GM18868 (cell line): ENCODE measurements around the gene CPEB2.
A peak's percentile ranks its signal among the peaks of the same experiment; 100 is the strongest.

ENCODE experiments used
- ATAC-seq: cut with Tn5 transposase; IDR thresholded peaks from one replicate; pipeline ENCODE4 v1.9.1; 2021; ENCODE audit warnings: mild to moderate bottlenecking, moderate library complexity; ENCODE audit not compliant: unreplicated experiment

Gene CPEB2

DNA sequence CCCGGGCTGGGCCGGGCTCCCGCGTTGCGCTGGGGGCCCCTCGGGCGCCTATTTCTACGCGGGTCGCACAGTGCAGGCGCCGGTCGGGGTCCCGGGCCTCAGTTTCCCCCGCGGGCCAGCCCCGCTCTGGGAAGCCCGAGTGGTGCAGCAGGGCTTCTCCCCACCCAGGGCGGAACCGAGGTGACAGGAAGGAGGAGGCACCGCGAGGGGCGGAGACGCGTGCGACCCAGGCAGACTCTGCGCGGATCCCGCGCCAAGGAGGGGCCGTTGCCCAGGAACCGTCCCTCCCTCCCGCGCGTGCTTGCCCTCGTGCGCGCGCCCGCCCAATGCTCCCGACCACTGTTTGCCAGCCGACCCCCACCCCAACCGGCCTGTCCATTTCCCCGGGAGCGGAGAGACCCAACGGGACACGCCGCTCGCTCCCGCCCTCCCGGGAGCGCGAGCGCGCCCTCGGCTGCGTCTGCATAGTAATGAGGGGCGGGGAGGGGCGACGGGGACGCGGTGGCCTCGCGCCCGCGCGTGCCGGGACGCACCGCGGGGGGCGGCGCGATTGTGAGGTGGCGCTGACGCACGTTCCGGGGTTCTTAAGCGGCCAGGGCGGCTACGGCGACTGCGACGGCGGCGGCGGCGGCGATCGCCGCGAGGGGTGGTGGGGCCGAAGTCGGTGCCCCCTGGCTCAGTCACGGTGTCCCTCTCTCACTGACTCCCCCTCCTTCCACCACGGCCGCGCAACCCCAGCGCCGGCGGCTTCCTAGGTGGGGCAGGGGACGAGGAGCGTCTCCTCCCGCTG, at the start of gene CPEB2:
Gene CPEB2, plus strand, starts transcription at position 613 of the 790 bp plus-strand sequence. CDS start 193 bp downstream, outside the sequence.
- peak; percentile 66 for ATAC-seq

DNA sequence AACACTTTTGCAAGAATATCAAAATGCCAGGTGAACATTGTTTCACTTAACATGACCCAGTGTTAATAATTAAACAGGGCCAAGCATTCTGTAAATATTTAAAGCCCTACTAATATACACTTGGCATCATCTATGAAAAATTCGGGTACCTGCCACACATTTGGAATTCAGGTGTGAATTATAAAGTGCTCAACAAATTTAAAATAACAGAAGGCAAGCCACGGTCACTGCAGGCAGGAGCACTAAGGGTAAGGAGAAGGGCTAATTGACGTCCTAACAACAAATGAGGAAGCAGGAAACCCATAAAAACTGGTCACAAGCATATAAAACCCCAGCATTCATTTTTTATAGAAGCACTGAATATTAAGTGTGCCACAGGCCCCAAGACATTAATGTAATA, 43.8 kb upstream of the CPEB2 start:
- no peak for ATAC-seq

DNA sequence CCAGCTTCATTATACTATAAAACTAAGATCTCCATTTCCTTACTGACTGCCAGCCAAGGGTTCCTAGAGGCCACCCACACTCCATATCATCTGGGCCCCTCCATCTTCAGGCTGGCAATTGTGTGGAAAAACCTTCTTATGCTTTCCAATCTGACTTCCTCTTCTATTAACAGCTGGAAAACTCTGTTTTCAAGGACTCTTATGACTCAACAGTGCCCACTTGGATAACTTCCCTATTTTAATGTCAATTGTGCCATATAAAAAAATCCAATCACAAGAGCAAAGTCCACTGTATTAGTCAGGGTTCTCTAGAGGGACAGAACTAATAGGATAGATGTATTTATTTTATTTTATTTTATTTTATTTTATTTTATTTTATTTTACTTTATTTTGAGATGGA, 41.0 kb upstream of the CPEB2 start:
- ATAC-seq = no peak

DNA sequence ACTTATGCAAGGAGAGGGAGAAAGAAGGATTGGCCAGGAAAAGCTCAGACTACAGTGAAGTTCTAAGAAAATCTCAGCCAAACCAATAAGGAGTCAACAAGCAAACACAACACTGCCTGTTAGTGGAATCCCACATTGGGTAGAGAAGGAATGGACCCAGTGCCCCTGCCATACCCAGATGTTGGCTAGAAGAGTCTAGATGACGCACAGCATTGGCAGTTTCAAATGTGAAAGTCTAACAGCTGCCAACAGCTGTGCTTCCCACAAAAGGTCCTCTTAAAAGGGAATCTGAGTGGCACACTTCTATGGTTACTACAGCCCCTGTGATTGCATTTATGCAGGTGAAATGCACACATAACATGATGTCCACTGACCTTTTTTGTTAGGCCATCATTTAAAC, 37.2 kb upstream of the CPEB2 start:
- ATAC-seq = no peak

DNA sequence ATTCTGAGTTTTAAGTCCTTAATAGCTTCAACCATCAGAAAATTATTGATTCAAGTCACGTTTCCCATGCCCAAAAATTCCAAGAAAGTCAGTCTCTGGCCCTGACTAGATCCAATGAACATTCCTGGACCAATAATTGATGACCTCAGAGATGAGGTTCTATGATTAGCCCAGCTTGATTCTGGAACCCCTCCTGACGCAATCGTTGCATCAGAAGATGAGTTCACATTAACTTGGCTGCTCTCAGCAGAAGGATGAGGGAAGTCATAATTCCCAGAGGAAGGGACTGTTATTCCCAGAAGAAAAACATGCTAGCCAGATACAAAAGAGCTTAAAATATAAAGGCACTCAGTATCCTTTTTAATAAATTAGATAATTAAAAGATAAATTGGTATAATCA, 34.3 kb upstream of the CPEB2 start:
- ATAC-seq = no peak

DNA sequence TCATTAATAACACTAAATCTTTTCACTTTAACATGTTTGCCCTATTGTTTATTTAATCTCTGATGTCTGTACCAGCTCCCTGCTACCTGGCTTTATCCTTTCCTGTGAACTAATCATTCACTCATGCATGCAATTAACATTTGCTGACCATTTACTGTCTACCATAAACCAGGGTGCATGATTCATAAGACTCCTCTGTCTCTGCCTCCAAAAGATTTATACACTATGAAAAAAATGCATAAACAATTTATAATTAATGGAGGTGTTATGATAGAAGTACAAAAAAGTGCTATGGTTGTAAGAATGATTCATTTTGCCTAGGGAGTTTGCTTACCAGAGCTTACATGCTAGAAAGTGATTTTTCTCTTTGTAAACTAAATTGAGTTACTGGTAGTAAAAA, 24.5 kb upstream of the CPEB2 start:
- ATAC-seq = no peak

DNA sequence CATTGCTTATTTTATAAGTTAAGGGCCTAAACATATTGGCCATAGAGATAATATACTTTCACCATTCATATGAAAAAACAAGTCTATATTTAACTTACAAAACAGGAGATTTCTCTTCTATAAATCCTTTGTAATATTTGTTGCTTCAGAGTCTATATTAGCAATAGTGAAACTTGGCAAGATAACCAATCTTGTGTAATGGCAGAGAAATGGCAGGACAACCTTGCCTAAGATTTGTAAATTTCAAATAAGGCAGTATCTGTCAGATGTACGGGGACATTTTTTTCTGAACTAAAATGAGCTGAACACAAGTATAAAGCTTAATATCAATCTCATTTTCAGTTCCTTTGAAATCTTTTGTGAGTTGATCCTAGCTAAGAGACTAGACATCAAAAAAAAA, 17.8 kb upstream of the CPEB2 start:
- ATAC-seq = no peak

DNA sequence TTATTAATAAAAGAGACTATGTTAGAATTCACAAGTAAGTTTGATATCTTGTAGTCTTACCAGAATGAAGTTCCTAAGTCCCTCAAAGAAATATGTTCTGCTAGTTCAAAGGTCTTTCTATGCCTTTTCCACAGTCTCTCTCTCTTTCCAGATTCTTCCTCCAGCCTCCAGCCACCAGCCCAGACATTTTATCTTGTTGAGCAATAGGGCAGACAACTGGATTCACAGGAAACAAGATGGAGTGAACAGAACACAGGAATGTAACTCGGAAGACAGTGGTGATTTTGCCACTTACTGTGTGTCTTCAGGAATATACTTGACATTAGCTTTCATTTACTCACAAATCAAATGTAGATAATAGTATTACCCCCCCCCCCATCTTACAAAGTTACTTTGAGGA, 17.1 kb upstream of the CPEB2 start:
- ATAC-seq = no peak

DNA sequence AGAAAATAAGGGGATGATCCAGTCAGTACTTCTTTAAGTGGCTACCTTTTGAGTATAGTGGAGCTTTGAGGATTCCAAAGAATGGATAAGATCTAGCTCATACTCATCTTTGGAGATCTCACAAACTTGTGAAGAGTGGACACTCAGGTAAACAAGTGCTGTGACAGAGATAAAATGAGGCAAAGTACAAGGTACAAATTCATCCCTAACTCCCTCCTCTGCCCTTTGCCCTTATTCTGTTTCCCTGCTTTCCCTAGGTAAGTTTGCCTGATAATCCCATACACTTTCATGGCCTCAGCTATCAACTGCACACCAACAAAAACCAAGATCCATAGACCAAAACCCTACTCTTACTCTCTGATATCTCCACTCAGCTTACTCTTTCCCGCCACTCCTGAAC, 16.4 kb upstream of the CPEB2 start:
- ATAC-seq = no peak

DNA sequence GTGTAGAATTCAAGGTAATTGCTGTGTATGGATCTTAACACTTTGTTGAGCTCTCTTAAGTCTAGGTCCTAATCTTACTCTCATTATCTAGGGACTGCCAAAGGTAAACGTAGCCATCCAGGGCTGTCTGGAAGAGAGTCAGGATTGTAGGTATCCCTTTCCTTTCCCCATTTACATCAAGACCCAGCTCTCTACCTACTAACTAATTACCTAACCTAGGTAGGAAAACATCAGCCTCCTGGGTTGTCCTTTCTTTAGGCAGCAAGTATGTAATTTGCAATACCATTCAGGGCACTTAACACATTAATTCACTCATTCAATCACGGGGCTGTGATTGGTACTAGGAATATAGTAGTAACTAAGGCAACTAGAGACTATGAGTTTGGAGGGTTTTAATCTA, 15.2 kb upstream of the CPEB2 start:
- no peak for ATAC-seq

DNA sequence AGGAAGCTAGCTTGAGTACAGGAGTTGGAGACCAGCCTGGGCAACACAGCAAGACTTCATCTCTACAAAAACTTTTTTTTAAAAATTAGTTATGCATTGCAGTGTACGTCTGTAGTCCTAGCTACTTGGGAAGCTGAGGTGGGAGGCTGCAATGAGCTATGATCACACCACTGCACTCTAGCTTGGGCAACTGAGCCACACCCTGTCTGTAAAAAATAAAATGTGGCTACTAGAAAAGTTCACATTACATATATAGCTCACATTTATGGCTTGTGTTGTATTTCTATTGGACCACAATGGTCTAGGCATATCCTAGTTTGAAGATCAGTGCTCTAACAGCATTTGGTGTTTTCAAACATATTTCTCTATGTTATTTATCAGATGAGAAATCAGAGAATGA, 11.8 kb upstream of the CPEB2 start:
- no peak for ATAC-seq

DNA sequence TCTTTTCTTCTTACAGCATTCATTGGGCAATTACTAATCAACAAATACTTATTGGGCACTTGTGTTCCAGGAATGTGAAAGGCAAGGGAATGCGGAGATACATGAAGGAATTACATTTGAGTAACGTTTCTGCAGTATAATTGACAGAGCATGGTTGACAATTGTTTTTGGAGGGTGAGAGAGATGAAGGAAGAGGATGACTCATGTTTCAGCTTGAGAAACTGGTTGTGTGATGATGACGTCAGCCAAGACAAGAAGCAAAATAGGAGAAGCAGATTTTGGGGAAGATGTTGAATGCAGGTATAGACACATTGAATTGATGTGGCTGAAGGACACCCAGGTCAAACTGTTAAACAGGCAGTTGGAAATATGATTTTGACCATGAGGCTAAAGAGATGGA, 8.0 kb upstream of the CPEB2 start:
- ATAC-seq = no peak

DNA sequence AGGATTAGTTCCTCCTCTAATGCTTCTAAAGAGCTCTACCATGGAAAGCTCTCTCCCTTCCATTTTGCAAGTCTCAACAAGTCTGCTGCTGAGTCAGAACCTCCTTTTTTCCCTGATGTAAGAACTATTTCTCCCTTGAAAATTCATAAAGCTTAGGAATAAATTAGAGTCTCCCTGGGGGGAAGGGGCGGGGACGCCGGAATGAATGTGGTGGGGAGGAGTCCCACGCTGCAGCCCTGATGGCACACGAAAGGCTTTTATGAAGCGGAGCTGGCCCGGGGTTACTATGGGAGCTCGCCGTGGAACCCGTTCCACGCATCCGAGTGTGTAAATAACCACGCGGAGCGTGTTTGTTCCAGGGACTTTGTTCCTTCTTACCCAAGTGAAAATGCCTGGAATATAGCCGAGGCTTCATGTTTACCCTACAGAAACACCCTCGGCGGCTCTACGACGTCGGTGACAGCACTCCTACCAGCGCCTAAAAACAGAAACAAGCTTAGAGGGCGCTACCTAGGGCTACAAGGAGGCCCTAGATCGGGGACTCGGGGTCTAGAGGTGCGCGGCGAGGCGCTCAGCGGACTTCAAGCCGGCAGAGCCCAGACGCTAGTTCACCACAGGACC, 923 bp upstream of the CPEB2 start:
- peak; percentile 21 for ATAC-seq

DNA sequence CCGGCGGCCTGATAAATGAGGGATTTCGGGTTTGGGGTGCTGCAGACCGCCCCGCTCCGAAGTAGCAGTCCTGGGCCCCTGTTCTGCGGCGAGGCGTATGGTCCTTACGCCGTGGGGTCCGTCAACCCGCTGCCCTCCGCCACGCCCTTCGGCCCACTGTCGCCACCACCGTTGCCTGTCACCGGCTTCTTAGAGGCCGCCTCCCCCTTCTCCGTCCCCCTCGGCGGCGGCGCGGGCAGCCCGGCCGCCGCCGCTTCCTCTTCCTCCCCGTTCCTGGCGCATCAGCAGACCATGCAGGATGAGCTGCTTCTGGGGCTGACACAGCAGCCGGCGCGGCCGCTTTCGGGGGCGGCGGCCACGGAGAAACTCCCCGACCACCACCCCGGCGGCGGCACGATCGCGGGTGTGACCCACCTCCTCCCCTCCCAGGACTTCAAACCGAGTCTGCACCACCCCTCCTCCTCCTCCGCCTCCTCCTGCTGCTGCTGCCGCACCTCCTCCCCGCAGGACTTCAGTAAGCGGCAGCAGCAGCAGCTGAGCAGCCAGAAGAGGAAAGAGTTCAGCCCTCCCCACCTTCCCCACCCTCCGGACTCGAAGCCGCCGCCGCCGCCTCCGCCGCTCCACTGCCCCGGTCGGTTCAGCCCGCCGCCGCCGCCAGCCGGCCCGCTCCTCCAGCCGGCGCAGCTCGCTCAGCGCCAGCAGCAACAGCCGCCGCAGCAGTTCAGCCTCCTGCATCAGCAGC, 549 bp downstream of the CPEB2 start:
- peak; percentile 26 for ATAC-seq

DNA sequence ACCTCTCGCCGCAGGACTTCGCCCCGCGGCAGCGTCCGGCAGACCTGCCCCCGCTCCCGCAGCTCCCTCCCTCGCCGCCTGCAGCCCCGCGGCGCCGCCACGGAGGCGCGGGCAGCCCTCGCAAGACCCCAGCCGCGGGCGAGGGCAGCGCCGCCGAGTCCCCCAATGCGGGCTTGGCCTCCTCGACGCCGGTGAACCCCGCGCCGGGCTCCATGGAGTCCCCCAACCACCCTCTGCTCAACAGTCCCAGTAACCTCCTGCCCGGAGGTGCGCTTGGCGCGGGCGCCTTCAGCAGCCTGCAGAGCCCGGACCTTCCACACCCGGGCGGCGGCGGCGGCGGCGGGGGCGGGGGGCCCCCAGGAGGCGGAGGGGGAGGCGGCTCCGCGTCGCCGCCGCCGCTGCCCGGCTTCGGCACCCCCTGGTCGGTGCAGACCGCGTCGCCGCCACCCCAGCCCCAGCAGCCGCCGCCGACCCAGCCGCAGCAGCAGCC, 1.2 kb downstream of the CPEB2 start:
- peak; percentile 16 for ATAC-seq

DNA sequence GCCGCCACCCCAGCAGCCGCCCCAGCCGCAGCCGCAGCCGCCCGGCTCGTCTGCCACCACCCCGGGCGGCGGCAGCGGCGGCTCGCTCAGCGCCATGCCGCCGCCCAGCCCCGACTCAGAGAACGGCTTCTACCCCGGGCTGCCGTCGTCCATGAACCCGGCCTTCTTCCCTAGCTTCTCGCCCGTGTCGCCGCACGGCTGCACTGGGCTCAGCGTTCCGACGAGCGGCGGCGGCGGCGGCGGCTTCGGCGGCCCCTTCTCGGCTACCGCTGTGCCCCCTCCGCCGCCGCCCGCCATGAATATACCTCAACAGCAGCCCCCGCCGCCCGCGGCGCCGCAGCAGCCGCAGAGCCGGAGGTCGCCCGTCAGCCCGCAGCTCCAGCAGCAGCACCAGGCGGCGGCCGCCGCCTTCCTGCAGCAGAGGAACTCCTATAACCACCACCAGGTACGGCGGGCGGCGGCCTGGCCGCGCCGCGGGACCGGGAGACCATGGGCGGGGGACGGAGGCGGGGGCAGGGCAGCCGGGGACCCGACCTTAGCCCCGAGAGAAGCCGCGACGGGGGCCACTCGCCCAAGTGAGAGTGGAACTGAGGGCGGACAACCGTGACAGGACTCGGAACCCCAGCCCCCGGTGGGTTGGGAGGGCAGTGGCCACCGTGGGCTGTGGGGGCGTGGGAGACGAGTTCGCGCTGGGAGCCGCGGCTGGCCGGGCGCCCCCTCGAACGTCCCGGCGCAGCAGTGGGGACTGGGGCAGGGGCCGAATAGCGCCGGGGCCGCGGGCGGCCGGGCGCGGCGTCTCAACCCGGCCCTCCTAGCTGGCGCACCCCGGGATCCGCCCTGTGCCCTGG, 1.8 kb downstream of the CPEB2 start:
- peak; percentile 0 for ATAC-seq

DNA sequence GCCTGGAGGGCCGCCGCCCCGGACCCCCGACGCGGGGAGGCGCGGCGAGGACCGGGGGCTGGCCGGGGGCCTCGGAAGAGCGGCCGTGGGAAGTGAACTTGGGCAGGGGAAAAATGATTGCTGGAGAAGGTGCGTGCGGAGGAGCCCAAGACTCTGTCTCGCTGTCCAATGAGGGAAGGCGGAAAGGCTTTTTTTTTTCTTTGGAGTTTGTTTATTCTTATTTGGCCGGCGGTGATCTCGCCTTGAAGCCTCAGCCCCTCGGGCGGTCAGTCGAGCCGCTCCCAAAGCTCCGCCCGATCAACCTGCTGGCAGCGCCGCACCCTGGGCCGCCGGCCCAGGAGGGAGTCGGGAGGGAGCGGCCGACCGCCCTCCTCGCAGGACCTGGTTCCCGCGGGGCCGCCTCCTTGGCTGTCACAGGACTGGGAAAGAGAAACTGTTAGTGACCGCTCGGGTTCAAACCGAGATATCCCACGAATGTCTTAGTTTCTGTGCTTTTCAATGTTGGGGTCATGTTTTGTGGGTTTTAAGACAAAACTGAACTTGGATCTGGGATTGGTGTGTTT, 2.5 kb downstream of the CPEB2 start:
- no peak for ATAC-seq

DNA sequence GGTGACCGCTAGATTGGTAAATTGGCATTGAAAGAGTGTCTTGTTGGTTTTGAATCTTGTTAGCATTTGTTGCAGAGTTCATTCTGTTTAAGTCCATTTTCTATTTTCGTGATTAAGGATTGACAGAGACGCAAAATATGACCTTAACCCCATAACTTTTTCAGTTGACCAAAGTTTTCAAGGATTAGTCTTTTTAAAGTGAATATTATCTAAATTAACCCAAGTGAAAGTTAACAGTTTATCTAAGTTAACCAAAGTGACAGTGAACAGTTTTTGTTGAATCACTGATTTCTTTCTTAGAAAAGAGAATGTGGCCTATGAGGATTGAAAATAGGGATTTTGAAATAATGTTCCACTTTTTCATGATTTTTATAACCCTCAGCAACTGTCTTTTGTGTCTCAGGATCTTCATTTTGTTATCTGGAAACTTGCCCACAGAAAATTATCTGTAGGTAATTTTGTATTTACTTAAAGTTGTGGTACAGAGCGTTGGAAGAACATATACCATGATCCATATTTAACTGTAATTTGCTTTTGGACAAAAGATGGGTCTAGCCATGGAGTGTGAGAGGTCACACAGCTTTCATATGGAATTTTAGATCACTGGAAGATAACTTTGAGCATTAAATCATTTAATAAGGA, 3.3 kb downstream of the CPEB2 start:
- no peak for ATAC-seq

DNA sequence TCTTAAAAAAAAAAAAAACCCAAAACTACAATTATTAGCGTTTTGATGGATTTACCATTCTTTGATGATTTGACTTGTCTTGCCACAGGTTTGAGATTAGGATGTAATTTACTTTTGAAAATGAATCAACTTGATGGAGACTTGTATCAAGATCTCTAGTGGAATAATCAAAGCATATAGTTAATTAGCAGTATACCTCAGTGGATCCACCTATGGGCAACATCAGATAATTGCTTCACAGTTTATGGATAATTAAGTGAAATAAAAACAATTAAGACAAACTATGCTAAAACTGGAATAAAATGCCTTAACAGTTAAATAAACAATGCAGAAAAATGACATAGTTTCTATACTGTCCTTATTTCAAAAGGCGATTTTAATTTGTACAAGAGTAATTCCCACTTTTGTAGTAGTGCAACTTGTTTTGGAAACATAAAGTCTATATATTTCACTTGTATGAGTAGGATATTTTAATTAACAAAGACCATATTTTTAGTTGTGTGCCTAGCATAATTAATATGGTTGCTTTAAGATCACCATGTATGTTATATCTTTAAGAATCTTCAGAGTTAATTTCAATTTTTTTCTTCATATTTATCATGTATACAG, 4.2 kb downstream of the CPEB2 start:
- no peak for ATAC-seq

DNA sequence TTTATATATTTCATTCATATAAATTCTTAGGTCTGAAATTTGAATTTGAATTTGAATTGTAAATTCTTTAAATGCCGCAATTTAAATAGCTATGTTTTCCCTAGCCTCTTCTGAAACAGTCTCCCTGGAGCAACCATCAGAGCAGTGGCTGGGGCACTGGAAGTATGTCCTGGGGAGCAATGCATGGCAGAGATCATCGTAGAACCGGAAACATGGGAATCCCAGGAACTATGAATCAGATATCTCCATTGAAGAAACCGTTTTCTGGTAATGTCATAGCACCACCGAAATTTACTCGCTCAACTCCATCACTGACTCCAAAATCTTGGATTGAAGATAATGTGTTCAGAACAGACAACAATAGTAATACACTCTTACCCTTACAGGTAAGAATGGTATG, 4.9 kb downstream of the CPEB2 start:
- ATAC-seq = no peak
